HCT116 (cell line): Measurements from ENCODE around the gene STXBP5.

Experiments used
- CEBPB ChIP-seq: IDR thresholded peaks from 2 replicates; pipeline ENCODE4 v1.6.1; 2012; ENCODE audit warnings: low read depth
- EZH2phosphoT487 ChIP-seq: fragments of 200-600 bp; IDR thresholded peaks from 2 replicates; pipeline ENCODE4 v1.6.1; 2018; ENCODE audit warnings: antibody characterized with exemption, borderline replicate concordance
- POLR2A ChIP-seq: IDR thresholded peaks from 2 replicates; pipeline ENCODE4 v1.7.0; 2011; ENCODE audit warnings: borderline replicate concordance; ENCODE audit not compliant: insufficient read depth, insufficient read length; ENCODE audit errors: extremely low read depth
- SRF ChIP-seq: IDR thresholded peaks from 2 replicates; pipeline ENCODE4 v1.6.1; 2012; ENCODE audit warnings: low read depth

DNA sequence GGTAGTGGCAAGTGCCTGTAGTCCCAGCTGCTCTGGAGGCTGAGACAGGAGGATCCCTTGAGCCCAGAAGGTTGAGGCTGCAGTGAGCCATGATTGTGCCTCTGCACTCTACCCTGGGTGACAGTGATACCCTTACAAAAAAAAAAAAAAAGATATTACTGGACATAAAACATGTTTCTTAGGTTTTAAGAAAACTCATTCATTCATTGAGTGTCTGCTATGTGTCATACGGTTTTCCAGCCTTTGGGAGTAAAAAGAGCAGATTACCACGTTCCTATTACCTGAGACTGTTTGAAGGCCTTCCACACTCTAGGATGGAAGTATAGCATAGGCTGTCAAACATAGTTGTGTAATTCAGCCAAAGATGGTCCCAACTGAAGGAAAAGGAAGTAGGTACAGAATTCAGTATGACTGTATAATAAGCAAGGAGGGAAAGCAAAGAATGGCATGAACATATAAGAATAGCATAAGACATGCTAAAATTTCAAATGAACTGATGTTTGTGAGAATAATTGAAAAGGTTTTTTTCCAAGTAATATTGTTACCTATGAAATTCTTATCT, 22.0 kb downstream of the STXBP5 start:
- TF ChIP-seq SRF (no peak), POLR2A (no peak), EZH2phosphoT487 (no peak), CEBPB (no peak)
